ENCODE measurements around the gene ERC2.
A peak's percentile ranks its signal among the peaks of the same experiment; 100 is the strongest.

The ERC2 gene

DNA sequence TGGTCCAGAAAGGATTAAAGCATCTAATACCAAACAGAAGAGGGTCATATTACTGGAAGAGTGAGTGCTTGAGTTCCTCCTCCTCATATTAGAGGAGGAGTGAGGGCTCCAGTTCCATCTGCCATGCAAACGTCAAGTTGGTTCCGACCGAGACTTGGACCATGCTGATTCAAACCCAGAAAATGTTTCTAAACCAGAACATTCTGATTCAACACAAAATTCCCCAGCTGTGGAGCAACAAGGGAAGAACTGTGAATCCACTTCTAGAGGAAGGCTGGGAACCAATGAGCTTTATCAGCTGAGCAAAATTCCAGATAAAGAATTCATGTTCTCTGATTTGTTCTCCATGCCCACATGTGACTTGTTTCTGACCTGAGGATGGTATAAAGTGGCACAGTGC, 845.5 kb downstream of the ERC2 start:
- no peak for DNase-seq

DNA sequence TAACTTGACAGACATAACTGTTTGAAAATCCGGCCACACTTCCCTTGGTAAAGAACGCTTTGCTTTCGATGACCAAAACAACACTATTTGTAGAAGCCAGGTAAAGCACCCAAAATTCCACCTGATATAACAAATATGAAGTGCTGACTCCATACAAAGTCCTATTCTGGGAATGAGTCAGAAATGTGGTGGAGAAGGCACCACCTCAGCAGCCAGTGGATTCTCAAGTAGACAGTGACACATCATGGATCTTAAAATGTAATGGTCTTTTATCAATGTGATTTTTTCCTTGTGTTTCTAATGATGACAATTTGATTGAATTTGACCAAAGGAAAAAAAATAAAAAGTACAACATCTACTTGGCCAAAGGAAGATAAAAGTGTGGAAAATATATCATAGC, 846.2 kb downstream of the ERC2 start:
- DNase-seq = no peak

DNA sequence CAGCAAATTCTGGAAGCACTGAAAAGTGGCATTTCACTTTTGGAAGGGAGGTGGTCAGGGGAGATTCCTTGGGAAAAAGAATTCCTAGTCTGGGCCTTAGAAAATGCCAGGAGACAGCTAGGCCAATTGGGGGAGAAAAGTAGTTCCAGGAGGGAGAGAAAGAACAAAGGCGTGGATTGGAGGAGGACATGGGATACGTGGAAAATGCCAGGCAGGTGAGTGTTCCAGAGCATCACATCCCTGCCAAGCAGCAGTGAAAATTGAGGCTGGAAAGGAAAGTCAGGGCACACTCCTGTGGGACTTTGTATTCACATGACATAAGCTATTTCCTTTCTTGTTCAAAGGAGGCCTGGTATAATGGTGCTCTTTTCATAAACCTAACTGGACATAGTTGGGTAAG, 846.6 kb downstream of the ERC2 start:
- DNase-seq = no peak

DNA sequence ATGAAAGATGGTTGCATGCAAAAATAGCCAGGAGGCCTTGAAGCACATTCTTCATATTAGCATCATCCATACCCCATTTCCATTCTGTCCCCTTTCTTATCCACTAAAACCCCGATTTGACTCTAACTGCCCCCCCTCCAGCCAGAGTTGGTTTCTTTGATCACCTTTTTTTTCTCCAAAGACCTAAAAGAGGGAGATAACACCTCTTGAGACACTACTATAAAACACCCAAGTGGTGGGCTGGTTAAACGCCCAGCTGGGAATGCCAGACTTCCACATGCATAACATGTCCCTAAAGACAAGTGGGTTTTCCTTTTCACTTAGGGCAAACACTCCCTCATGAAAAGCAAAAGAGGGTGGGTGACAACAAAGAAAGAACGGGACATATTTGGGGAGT, 847.2 kb downstream of the ERC2 start:
- no peak for DNase-seq

DNA sequence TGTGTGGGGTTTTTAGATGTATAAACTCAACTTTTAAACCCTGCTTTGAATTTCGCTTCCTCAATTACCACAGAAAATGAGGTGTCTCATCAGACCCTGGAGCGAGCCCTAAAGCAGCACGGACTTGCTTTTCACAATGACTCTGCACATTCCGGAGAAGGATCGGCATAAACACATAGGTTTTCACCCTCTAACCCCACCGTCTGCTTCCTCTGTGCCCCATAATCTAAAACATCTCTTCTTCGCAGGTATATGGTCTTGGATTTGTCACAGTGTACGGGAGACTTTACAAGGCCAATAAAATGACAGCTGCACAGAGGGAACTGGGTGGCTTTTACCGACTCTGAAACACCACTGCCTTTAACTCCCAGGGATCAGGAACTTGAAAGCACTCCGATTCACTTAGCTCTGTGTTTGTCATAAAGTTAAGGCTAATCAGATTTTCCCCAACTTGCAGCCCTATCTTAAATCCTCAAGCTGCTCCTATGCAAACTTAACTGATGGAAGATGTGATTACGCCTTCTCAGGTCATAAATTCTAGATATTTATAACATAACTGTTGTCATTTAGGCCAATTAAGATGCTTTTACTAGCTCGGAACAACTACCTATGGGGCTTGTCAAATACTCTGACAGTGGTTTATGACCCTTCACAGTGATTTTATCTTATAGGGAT, 847.8 kb downstream of the ERC2 start:
- no peak for DNase-seq

DNA sequence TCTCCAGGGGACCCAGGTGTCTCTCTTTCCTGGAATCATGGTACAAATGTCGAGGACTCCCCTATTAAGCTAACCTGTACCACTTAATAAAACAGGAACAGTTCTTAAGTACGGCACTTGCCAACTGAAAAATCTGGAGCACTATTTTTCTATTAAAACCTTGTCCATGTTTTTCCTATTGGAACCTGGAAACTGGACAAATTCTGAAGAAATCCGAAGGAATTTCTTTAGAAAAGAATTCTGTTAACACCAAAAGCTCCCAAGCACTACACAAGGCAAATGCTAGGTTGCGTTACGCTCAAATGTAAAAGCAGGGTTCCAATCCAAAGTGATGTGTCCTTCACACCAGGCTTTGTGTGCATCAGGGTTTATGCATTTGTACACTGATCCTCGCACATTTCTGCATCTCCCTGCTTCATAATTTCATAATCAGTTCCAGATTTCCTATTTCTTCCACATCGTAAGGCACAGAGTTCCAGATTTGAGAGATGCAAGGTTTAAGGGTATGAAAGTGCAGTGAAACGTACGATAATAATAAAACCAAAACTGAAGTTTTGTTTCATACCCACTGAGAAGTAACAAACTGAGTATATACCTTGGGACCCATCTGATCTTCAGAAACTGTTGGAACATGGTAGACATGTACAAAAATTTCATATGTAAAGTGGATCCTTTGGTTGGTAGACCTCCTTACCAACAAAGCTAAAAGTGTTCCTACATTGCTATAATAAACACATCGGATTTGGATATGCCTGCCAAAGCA, 849.0 kb downstream of the ERC2 start:
- DNase-seq = no peak

DNA sequence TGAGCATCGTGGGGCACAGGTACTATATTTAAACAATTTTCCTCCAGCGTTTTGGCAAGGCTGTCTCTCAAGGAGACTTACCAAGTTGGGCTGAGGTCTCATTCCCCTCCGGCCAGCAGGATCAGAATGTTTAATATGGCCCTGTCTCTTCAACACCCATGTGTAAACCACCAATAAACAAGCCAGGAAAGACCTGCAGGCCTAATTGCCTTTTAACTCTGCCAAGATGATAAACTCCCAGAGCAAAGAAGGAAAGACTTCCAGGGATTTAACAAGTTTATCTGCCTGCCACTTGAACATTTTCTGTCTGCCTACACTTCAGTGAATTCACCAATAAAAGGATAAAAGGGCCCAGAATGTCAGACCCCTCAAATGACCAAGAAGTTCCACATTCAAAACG, 850.9 kb downstream of the ERC2 start:
- DNase-seq = no peak

DNA sequence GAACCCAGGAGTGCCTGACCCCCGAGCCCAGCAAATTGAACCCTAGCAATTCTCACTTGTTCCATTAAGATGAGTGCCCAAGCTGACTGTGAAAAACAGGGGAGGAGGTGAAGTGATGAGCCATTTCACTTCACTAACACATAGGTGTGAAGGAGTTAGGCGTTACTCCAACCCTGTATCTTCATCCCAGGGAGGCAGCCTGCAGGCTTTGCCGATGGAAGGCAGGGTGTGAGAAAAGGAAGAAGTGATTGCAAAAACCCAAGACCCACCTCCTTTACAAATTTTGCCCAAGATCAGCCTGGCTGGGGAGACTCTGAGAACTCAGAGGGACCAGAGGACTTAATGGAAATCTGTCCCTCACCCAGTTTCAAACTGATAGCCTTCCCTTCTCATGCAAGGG, 851.5 kb downstream of the ERC2 start:
- DNase-seq = no peak

DNA sequence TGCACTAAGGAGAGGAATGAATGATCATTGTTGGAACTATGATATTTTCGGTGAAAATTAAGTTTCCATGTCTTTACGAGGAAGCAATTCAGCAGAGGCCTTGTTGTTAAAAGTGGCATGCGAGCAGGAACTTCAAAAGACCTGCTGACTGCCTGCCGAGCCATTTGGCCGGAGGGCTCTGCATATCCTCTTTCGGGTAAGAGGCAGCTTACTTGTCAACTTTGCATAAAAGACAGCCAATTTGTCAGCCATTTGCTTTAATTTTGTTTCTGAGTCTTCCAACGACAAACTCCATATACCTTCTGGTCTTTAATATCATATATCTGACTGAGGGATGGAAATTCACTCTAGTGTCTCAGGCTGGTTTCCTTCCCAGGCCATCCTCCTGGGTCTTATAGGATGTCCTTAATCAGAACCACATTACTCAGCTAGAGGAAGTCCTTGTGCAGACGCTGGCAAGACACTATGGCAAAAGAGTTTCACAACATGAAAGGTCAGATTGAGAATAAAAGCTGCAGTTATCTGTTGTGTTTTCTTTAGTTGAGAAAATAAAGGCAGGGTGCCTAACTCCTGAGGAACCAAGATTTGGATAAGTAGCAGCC, 852.5 kb downstream of the ERC2 start:
- DNase-seq = no peak

DNA sequence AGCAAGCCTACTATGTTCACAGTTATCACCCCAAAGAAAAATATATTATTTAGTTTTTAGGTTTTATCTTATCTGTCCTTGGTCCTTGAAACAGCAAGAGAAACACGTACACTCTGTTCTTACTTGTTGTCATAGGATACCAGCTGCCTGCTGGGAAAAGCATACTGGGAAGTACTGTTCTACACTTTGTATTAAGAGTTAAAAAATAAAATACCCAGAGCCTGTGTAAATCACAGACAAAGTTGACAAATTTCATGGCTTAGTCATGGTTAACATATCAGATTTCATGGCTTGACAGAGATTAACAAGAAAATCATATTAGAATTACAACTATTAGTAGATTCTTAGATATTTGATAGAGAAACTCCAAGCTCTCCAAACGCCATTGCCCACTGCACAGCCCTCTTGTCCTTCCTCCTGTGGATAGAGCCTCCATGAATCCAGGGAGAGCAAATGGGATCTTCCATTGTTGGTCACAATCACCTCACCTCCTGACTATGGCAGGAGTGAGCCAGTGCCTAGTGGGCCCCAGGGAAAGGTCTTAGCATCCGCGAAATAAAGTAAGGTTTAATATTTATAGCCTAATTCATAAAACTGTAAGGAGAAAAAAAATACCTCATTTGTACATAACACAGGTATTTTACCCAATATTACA, 853.1 kb downstream of the ERC2 start:
- DNase-seq = no peak

DNA sequence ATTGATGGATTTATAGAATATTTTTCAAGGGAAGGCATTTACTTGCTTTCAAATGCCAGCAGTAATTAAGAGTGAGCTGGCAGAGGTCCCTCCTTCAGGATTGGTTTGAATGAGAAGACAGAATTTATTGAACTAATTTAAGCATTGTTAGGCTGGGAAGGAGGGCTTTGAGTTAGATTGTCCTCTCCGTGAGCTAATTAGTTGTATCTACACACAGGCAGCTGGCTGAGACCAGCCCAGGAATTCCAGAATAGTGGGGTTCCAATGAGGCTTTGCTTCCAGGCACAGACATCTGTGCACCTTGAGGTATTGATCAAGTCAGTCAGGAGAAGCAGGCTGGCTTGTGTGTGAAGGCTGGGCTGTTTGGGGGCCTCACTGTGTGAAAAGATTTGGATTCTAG, 857.1 kb downstream of the ERC2 start:
- DNase-seq = no peak

DNA sequence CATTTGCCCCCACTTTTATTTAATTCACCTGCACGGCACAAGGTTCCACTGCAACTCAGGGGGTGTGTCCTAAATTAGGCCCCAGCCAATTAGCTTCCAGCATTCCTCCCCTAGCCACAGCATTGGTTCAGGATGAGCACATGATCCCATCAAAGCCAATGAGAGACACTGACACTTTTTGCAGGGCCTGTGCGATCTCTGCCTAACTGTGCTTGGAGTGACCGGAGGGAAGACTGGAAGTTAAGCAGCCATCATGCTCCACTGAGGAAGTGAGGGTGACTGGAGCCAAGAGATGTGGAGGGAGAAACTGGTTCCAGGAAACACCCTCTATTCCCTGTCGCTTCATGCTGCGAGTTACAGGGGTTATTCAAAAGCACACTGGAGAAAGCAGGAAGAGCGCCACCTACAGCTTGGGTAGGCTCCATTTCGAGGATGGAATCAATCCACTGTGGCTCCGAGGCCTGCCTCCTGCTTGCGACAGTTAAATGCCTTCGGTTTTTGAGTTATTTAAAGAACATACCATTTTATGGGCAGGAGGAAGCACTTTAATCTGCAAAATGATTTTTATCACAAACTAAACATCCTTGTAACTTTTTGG, 858.9 kb downstream of the ERC2 start:
- peak; percentile 1 for DNase-seq

DNA sequence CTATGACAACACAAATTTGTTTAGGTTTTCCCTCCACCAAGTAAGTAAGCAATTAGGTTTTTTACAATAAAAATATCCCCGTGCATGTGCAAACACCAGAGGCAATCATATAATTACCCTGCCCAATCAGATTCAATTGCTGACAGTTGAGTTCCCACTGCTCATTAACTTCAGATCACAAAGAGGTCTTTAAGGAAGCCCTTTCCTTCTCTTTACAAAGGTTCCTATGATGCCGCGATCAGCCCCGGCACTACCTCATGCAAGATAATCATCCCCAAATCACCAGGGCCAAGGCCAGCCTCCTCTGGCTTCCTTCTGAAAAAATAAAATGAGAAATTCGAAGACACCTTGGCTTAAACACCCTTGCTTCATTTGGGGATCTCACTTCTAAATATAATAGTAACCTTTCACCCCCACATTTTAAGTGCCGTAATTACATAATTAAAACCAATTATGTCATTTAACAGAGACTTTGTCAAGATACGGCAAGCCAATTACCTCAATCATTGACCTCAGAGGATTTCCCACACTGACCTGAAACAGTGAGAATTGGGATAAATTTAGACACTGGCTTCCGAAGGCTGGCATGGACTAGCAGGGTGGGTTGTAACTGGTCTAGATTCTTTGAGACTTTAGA, 859.8 kb downstream of the ERC2 start:
- DNase-seq = no peak

DNA sequence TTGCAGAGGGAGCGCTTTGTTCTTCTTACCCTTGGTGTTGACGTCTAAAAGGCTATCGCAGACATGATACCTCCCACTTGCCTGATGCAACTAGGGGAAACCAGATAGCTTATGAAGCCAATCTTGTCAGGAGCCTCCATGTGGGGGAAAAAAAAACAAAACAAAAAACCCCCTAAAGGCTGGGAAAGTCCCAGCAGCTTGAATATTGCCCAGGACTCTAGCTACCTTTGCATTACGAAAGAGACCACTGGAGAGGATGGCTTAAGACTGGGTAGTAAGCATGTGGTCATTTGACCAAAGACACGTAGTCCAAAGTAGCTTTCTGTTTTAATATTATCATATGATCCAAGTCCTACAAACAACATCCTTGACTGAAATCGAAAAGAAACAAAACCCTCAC, 860.4 kb downstream of the ERC2 start:
- no peak for DNase-seq

DNA sequence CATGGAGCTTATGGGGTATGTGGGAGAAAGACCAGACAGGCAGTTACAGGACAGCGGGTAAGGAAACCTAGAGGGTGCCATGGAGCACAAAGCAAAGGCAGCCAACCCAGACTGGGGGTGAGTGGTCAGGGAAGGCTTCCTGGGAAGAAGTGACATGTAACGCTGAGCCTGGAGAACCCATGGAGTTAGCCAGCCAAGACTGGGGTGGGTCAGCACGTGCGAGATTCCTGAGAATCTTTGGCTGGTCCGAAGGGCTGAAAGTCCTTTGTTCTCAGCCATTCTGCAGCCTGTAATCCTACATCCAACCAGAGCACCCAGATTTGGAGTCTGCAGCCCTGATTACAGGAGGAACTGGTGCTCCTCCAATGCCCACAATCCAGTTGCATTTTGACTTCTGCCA, 861.1 kb downstream of the ERC2 start:
- DNase-seq = no peak

DNA sequence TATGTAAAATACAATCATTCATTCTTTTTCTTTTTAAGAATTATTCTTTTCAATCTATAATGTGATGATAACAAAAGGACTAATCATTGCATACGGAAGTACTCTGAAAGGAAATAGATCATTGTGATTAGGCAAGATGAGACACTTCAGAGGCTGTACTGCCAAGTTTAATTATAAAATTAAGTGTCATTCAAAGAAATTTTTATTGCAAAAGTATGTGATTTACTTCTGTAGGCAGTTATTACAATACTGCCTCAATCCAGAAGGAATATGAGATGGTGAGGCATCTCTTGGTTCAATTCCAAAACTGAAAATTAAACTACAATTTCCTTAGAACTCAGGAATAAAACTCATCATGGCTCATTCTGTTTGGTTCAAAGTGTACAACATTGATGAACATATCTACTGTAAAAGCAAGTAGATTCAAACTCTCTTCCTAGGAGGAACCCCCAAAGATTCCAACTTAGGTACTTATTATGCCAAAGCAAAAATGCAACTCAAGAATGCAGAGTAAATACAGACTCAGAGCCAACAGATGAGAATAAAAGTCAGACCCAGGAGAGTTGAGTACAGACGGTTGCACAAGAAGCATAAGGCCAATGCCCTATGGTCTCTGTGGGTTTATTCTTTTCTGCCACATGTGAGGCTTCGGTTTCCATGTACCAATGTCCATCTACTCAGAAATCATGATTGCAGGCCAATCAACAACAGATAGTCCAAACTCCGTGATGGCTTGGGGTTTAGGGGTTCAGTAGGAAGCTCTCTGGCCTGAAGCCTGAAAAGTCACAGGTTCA, 862.6 kb downstream of the ERC2 start:
- no peak for DNase-seq

DNA sequence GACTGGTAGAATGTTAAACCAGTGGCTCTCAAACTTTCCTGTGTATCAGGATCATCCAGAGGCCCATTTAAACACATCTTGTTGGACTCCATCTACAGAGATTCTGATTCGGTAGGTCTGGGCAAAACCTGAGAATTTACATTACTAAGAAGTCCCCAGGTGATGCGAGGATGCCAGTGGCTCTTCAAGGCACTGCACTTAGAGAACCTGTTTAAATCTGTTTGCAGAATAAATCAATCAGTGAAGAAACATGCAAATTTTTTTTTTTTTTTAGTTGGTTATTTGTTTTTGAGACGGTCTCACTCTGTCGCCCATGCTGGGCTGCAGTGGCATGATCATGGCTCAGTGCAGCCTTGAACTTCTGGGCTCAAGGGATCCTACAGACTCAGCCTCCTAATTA, 863.4 kb downstream of the ERC2 start:
- DNase-seq = no peak

DNA sequence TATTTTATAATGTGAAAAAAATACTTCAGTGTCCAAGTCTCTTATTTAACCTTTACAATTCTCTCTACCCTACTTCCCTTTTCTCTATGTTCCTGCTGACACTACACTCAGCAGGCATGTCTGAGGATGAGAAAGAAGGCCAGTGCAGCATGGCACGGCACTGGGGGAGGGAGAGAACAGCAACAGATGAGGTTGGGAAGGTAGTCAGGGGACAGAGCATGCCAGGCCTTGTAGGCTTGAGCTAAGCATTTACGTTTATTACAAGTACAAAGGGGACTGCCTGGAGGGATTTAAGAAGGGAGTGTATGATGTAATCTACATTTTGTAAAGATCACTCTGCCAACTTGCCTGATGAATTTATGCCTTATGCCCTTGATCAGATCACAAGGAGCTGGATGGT, 863.9 kb downstream of the ERC2 start:
- DNase-seq = no peak

DNA sequence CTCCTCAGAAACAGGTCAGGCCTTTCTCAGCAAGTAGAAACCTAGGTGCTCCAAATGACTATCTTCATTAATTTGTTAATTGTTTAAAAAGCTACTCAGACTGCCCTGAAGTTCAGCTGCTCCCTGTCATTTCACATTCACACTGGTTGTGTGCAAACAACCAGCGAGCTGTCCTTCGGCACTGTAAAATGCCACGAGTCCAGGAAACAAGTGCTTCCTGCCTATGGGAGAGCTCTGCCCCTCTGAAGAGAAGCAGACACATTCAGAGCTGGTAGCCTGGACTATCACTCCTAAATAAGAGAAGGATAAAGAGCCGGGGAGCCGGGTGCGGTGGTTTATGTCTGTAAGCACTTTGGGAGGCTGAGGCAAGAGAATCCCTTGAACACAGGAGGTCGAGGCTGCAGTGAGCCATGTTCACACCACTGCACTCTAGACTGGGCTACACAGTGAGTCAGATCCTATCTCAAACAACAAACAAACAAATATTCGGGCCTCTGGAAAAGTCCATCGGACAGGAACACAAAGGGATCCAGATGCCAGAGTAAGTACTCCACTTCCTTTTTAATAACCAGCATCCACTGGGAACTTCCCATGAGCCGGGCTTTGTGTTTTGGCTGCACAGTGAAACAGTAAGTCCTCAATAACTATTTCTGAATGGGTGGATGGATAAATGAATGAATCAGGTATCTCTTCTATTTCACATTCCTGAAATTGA, 866.7 kb downstream of the ERC2 start:
- no peak for DNase-seq

DNA sequence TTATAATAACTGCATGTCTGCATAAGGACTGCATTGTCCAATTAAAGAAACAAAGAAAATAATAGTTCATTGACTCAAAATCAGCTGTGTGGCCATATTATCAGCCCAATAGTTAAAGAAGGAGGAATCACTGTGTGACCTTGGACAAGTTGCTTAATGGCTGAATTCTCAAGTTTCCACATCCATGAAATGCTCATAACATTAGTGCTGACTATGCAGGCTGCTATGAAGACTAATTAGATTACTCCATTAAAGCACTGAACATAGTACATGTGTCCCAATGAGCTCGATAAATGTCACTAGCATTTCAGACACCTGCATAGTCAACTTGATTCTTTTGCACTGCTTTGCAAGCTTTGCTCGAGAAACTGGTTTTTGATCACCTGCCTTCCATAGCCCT, 870.0 kb downstream of the ERC2 start:
- no peak for DNase-seq

DNA sequence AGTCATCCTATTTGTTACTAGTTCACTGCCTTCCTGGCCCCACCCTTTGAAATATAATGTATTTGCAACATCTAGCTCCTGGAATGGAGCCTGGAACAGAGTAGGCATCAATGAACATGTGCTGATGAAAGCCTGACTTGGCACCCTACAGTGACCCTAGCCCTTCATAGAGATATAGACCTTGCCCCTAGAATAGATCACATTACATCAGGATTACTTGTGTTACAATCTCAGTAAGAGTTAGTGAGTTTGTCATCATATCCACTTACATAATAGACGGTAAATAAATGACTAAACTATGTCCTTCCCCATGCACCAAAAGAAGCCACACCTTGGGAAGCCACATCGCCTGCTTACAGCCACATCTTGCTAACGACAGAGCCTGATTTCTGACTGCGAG, 870.6 kb downstream of the ERC2 start:
- no peak for DNase-seq

DNA sequence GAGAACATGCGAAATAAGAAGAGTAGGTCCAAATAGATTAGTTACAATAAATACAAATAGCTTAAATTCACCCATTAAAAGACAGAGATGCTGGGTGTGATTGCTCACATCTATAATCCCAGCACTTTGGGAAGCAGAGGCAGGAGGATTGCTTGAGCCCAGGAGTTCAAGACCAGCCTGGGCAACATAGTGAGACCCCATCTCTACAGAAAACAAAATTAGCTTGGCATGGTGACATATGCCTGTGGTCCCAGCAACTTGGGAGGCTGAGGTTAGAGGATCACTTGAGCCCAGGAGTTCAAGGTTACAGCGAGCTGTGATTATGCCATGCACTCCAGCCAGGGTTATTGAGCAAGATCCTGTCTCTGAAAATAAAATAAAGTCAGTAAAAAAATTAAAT, 872.1 kb downstream of the ERC2 start:
- no peak for DNase-seq
